ENCODE results near the gene LIPT2. TPM values are rescaled to one million over a fixed set of nuclear protein-coding genes. Genes with fewer than 3 reads are reported as not detected.

The LIPT2 gene
- total and polyA plus RNA-seq, 10 of the 15 experiments (the other 5 are each of a cell fraction or from before 2014, with no cell fraction given) = 0.69 to 7.5 (median 3.8) TPM

- ChIA-PET SMC1A (ENCODE audit: uncharacterized antibody, unreplicated experiment) (no interaction called here), CTCF (interaction anchor here (1.6 kb wide), 1 partner anchor 26 kb away, joined by 3 read pairs; no protein-coding TSS in a partner anchor)
- WGBS (ENCODE audit: insufficient coverage, insufficient replicate concordance, low lambda C conversion rate, missing lambda C conversion rate) = 65% methylated on average over 9 of the region's 9 CpGs
These were observed 46.7 kb upstream of the LIPT2 start for GRCh38 chr11:74540270-74540669.

More at GRCh38 chr11:74540270-74540669, 46.7 kb upstream of the LIPT2 start:
- no peak overlapping the region for H2AFZ ChIP-seq (ENCODE audit: control insufficient read depth, low read depth, low read length)
- in situ Hi-C loops (cut with MboI) (no loop called here), intact Hi-C loops (cut with micrococcal nuclease; ENCODE audit: unreplicated experiment) (no loop called here)
- no peaks in the 10 kb centered on the region for H3K79me2 ChIP-seq (ENCODE audit: control insufficient read depth, insufficient read depth, low read length)
- no peak overlapping the region for H3K27ac ChIP-seq (ENCODE audit: control insufficient read depth, insufficient read depth)
- no TSS peak for BruUV-seq (replicated peaks)
- H3K9me3 ChIP-seq (replicated peaks; ENCODE audit: control insufficient read depth, insufficient read depth, low read length) = peaks cover 6% of the 10 kb centered on the region; the same call in 2 of the 3 replicates
- RAD21 ChIA-PET (ENCODE audit: unreplicated experiment) = no interaction called here
- no peak overlapping the region for H3K9ac ChIP-seq (ENCODE audit: control insufficient read depth, insufficient read depth, low read length)
- FAIRE-seq (no peak), DNase-seq (ENCODE audit: low read depth, low spot score) (no peak), ATAC-seq (no peak)
- H3K27me3 ChIP-seq (replicated peaks in 1 of 2; ENCODE audit: control insufficient read depth in 2 of 2, insufficient read depth in 2 of 2, low read length in 1 of 2) = no peaks in the 10 kb centered on the region; a peak in 1 of 4 replicates
- H3K4me3 ChIP-seq = no peak overlapping the region
- no peak overlapping the region for H3K4me2 ChIP-seq (ENCODE audit: control insufficient read depth, insufficient read depth)
- H3K4me1 ChIP-seq (ENCODE audit: control insufficient read depth, insufficient read depth, low read length) = no peaks in the 10 kb centered on the region; the same call in 1 of the 2 replicates
- H4K20me1 ChIP-seq (ENCODE audit: control insufficient read depth, insufficient read depth) = no peaks in the 10 kb centered on the region
- no peak for TF ChIP-seq TCF7 (IDR thresholded peaks at IDR 0.05; ENCODE audit: borderline replicate concordance)
- no peak for TF ChIP-seq CTCF (IDR thresholded peaks at IDR 0.05 in 2 of 3, conservative IDR thresholded peaks at IDR 0.05 in 1 of 3; ENCODE audit: control insufficient read depth in 2 of 3, extremely low read depth in 1 of 3, insufficient read depth in 1 of 3, low read depth in 3 of 3, low read length in 3 of 3)
- no peak for TF ChIP-seq GATAD2B (conservative IDR thresholded peaks at IDR 0.05; ENCODE audit: low read depth)
- no peak for TF ChIP-seq FOXM1 (IDR thresholded peaks at IDR 0.05; ENCODE audit: low read depth, low read length)
- TF ChIP-seq RAD21 (IDR thresholded peaks at IDR 0.05; ENCODE audit: insufficient read depth, low read depth, low read length) = no peak
- no peak for TF ChIP-seq MLLT1 (IDR thresholded peaks at IDR 0.05)
- POLR2A ChIA-PET = no interaction called here
- H3K36me3 ChIP-seq (ENCODE audit: control insufficient read depth in 2 of 2, insufficient read depth in 2 of 2, low read length in 1 of 2) = no peaks in the 10 kb centered on the region

All from GM12878 (cell line).